Upper lobe of left lung (tissue), 4 donors: ENCODE results near the gene FOCAD.

Experiments
- EP300 ChIP-seq, 4 donors: sonication (generic); formaldehyde crosslinking; IDR thresholded peaks; one replicate each; pipeline ENCODE4 v1.5.1; 2017; ENCODE audit warnings: antibody characterized with exemption in 4 of 4, control low read depth in 2 of 4
- POLR2A ChIP-seq, 4 donors: fragments of 450-650 bp; IDR thresholded peaks; one replicate each; pipeline ENCODE4 v1.5.1; 2016 to 2017; ENCODE audit warnings: antibody characterized with exemption in 4 of 4, mild to moderate bottlenecking in 2 of 4
- TF ChIP-seq, protein P1 (sequence below), 6 experiments: fragments of 450-650 bp in 4 of 6; fragments of 200-600 bp in 2 of 6; sonication (generic) in 2 of 6; IDR thresholded peaks; one replicate each; pipeline ENCODE4 v1.5.1; 2016 to 2019; ENCODE audit warnings: antibody characterized with exemption in 6 of 6

DNA sequence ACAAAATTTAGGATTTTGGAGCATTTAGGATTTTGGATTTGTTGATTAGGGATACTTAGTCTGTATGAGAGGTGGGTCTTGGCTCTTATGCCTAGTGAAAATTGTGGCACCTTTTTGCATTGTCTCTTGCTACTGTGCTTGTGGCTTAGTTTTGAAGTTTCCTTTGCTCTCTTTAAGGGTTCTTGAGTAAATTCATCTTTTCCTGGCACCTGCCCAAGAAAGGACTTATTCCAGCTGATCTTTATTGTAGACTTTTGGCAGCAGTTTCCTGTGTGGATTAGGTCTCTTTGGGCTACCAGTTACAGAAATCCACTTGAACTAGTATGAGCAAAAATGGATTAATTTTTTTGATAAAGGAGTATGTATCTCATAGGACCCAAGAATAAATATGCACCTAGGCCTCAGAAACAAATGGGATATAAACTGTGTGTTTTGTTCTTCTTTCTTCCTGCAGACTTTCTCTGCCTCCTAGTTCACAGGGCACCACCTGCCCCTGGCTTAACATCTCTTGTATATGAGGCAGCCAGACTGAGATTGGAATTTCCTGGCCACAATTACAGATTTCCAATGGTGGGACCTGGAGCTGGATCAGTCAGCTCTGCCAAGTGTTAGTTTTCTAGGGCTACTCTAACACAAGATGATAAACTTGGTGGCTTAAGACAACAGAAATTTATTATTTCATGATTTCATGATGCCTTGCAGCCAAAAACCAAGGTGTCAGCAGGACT, 44.6 kb downstream of the FOCAD start:
- TF ChIP-seq, protein P1, sequence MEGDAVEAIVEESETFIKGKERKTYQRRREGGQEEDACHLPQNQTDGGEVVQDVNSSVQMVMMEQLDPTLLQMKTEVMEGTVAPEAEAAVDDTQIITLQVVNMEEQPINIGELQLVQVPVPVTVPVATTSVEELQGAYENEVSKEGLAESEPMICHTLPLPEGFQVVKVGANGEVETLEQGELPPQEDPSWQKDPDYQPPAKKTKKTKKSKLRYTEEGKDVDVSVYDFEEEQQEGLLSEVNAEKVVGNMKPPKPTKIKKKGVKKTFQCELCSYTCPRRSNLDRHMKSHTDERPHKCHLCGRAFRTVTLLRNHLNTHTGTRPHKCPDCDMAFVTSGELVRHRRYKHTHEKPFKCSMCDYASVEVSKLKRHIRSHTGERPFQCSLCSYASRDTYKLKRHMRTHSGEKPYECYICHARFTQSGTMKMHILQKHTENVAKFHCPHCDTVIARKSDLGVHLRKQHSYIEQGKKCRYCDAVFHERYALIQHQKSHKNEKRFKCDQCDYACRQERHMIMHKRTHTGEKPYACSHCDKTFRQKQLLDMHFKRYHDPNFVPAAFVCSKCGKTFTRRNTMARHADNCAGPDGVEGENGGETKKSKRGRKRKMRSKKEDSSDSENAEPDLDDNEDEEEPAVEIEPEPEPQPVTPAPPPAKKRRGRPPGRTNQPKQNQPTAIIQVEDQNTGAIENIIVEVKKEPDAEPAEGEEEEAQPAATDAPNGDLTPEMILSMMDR (IDR thresholded peaks at IDR 0.05), result no peak
- TF ChIP-seq EP300 (IDR thresholded peaks at IDR 0.05) (no peak), POLR2A (IDR thresholded peaks at IDR 0.05) (no peak)
